HG03565 (cell line): ENCODE data around the gene CABLES2.

Source experiments
- ATAC-seq: cut with Tn5 transposase; IDR thresholded peaks from one replicate; pipeline ENCODE4 v1.9.1; 2021; ENCODE audit warnings: mild to moderate bottlenecking, moderate library complexity; ENCODE audit not compliant: unreplicated experiment

Gene CABLES2

GRCh38 chr20:62419759-62420158, 12.7 kb upstream of the CABLES2 start:
- no peak for ATAC-seq

GRCh38 chr20:62418709-62419487, 11.8 kb upstream of the CABLES2 start:
- ATAC-seq: no peak

GRCh38 chr20:62417981-62418708, 11.1 kb upstream of the CABLES2 start:
- ATAC-seq: no peak

- ATAC-seq: no peak
These were observed 9.9 kb upstream of the CABLES2 start for GRCh38 chr20:62416651-62417637.

GRCh38 chr20:62415354-62416111, 8.4 kb upstream of the CABLES2 start:
- ATAC-seq: no peak

GRCh38 chr20:62413896-62414481, 6.9 kb upstream of the CABLES2 start:
- no peak for ATAC-seq

- ATAC-seq: no peak
These were observed 6.0 kb upstream of the CABLES2 start for GRCh38 chr20:62413025-62413570.

- ATAC-seq: no peak
These were observed 5.3 kb upstream of the CABLES2 start for GRCh38 chr20:62412194-62413024.

GRCh38 chr20:62411479-62412193, 4.6 kb upstream of the CABLES2 start:
- no peak for ATAC-seq

- ATAC-seq: no peak
These were observed 3.8 kb upstream of the CABLES2 start for GRCh38 chr20:62410746-62411478.

GRCh38 chr20:62409931-62410745, 3.1 kb upstream of the CABLES2 start:
- ATAC-seq: no peak

- no peak for ATAC-seq
These were observed 2.2 kb upstream of the CABLES2 start for GRCh38 chr20:62409086-62409853.

- ATAC-seq: no peak
These were observed 1.6 kb upstream of the CABLES2 start for GRCh38 chr20:62408640-62409039.

- no peak for ATAC-seq
These were observed 970 bp upstream of the CABLES2 start for GRCh38 chr20:62408055-62408454.

- ATAC-seq: peak; percentile 0
These were observed 379 bp downstream of the CABLES2 start for GRCh38 chr20:62406635-62407176.
